A549 (cell line): ENCODE data around the gene SETD1B. TPM values are rescaled to one million over a fixed set of nuclear protein-coding genes. Genes with fewer than 3 reads are reported as not detected.

Source experiments
- ATAC-seq, 2 experiments: fragments of 200-7000 bp in 1 of 2; fragments of >200 bp in 1 of 2; cut with Nextera tagmentation in 1 of 2; cut with Tn5 transposase in 1 of 2; 3 replicates each; pipeline versions ENCODE4 v1.8.0 to v1.9.1; 2018 to 2020; ENCODE audit warnings: mild to moderate bottlenecking in 1 of 2, moderate library complexity in 1 of 2
- CTCF ChIA-PET: fragments of 300-600 bp; sonication (Branson Sonifier 250); formaldehyde crosslinking; extraction: SDS; loops from one replicate; lab custom pipeline; 2021; ENCODE audit warnings: antibody characterized with exemption, inconsistent platforms; lab: Yijun Ruan, JAX
- POLR2A ChIA-PET: fragments of 350-600 bp; formaldehyde crosslinking; extraction: SDS; loops from one replicate; lab custom pipeline; 2021; ENCODE audit warnings: antibody characterized with exemption, inconsistent platforms; lab: Yijun Ruan, JAX
- DNase-seq, 2 experiments: peaks; one replicate each; pipeline versions ENCODE4 v3.0.0 to v3.0.0-alpha.2; 2011 to 2016; ENCODE audit warnings: low read depth in 1 of 2, low spot score in 1 of 2
- FAIRE-seq: peaks from 2 replicates; lab custom pipeline; 2011; peaks lifted over from hg19 to GRCh38; lab: Jason Lieb, UNC
- H3K27ac ChIP-seq, 2 experiments: fragments of >200 bp; sonication (Bioruptor Twin); formaldehyde crosslinking; 3 replicates each; pipeline ENCODE4 v1.5.1; 2016 to 2017
- H3K4me1 ChIP-seq: fragments of >200 bp; sonication (Bioruptor Twin); formaldehyde crosslinking; 3 replicates; pipeline ENCODE4 v1.6.1; 2016
- H3K4me2 ChIP-seq: fragments of >200 bp; sonication (Bioruptor Twin); formaldehyde crosslinking; 3 replicates; pipeline ENCODE4 v1.6.1; 2016
- H3K4me3 ChIP-seq: fragments of >200 bp; sonication (Bioruptor Twin); formaldehyde crosslinking; 3 replicates; pipeline ENCODE4 v1.5.1; 2016
- H3K9me3 ChIP-seq: fragments of >200 bp; sonication (Bioruptor Twin); formaldehyde crosslinking; 3 replicates; pipeline ENCODE4 v1.6.1; 2016
- CBX8 ChIP-seq: fragments of 200-600 bp; sonication (generic); IDR thresholded peaks from 2 replicates; pipeline ENCODE4 v1.6.1; 2016
- CTCF ChIP-seq: fragments of >200 bp; sonication (Bioruptor Twin); formaldehyde crosslinking; IDR thresholded peaks from 3 replicates; pipeline ENCODE4 v1.5.1; 2016
- EP300 ChIP-seq, 2 experiments: fragments of >200 bp; sonication (Bioruptor Twin); formaldehyde crosslinking; IDR thresholded peaks; 2 replicates in 1 of 2; 3 replicates in 1 of 2; pipeline ENCODE4 v1.6.1; 2016 to 2017
- FOSL2 ChIP-seq, 2 experiments: fragments of 450-650 bp in 1 of 2; fragments of >200 bp in 1 of 2; sonication (Bioruptor Twin) in 1 of 2; formaldehyde crosslinking; IDR thresholded peaks; 2 replicates each; pipeline versions ENCODE4 v1.5.0 to v1.6.1; 2016 to 2020; ENCODE audit warnings: mild to moderate bottlenecking in 1 of 2, moderate library complexity in 1 of 2
- HMGXB4 ChIP-seq: fragments of 250-450 bp; sonication (Bioruptor Pico); IDR thresholded peaks from 2 replicates; pipeline ENCODE4 v1.5.0; 2021; ENCODE audit warnings: mild to moderate bottlenecking, moderate library complexity, borderline replicate concordance
- HOXB13 ChIP-seq: fragments of 250-450 bp; sonication (Bioruptor Pico); IDR thresholded peaks from 2 replicates; pipeline ENCODE4 v1.5.0; 2020; ENCODE audit warnings: low read depth, mild to moderate bottlenecking, moderate library complexity
- JUNB ChIP-seq: fragments of >200 bp; sonication (Bioruptor Twin); formaldehyde crosslinking; IDR thresholded peaks from 2 replicates; pipeline ENCODE4 v1.6.1; 2016
- MAZ ChIP-seq: fragments of 150-350 bp; IDR thresholded peaks from 2 replicates; pipeline ENCODE4 v1.6.1; 2014; ENCODE audit warnings: antibody characterized with exemption, low read depth, low read length, borderline replicate concordance
- PBX3 ChIP-seq: IDR thresholded peaks from 2 replicates; pipeline ENCODE4 v1.6.1; 2012
- RCOR1 ChIP-seq: fragments of 150-350 bp; IDR thresholded peaks from 2 replicates; pipeline ENCODE4 v1.6.1; 2014; ENCODE audit warnings: antibody characterized with exemption, low read length, low read depth
- REST ChIP-seq: fragments of 200-600 bp; sonication (generic); IDR thresholded peaks from 2 replicates; pipeline ENCODE4 v1.6.1; 2016; ENCODE audit warnings: antibody characterized with exemption, mild to moderate bottlenecking, moderate library complexity
- RFX5 ChIP-seq: fragments of 450-650 bp; IDR thresholded peaks from 2 replicates; pipeline ENCODE4 v1.7.1; 2014; ENCODE audit warnings: antibody characterized with exemption, mild to moderate bottlenecking, moderate library complexity
- SMC3 ChIP-seq: fragments of >200 bp; sonication (Bioruptor Twin); formaldehyde crosslinking; IDR thresholded peaks from 3 replicates; pipeline ENCODE4 v1.6.1; 2018; ENCODE audit warnings: inconsistent platforms
- ZC3H11A ChIP-seq: fragments of 450-650 bp; IDR thresholded peaks from 2 replicates; pipeline ENCODE4 v1.6.1; 2014; ENCODE audit warnings: antibody characterized with exemption, mild to moderate bottlenecking
- ZFP36 ChIP-seq: fragments of 450-650 bp; IDR thresholded peaks from 2 replicates; pipeline ENCODE4 v1.6.1; 2014; ENCODE audit warnings: borderline replicate concordance; ENCODE audit not compliant: partially characterized antibody
- WGBS: methylation state at CpG from one replicate; pipeline ENCODE4 v1.1.6; 2017; ENCODE audit errors: missing lambda C conversion rate; 5-methylcytosine and 5-hydroxymethylcytosine counted together
- polyA plus RNA-seq, 4 experiments: library from polyadenylated mRNA; depleted of rRNA in 3 of 4; stranded (reverse); fragments of >200 nt; fragmentation: RNase III in 1 of 4; extraction: RNeasy Plus Mini Kit Qiagen cat#74134 plus additional on column Dnase treatment in 1 of 4; gene quantifications; 2 replicates in 3 of 4; 3 replicates in 1 of 4; pipeline ENCODE4 v1.2.3, GENCODE V29; 2011 to 2017
- TF ChIP-seq, protein P1 (sequence below): fragments of 450-650 bp; IDR thresholded peaks from 2 replicates; pipeline ENCODE4 v1.6.1; 2014; ENCODE audit warnings: antibody characterized with exemption

SETD1B gene
- polyA plus RNA-seq, 2 of the 4 experiments (the other 2 are of a cell fraction) = 1.1 to 8.6 TPM

DNA sequence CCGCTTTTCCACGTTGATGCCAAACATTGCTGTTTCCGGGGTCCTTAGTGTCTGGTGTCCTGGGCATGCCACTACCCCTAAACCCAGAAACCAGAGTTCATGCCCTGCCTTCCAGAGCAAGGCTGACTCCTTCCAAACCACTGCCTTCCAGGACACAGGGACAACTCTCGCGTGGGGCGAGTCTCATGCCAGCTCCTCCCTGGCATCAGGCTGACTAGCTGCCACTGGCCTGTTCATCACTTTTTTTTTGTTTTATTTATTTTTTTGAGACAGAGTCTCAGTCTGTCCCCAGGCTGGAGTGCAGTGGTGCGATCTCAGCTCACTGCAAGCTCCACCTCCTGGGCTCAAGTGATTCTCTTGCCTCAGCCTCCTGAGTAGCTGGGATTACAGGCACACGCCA is 4.8 kb downstream of the SETD1B start:
- Histone ChIP-seq H3K27ac (no peak overlapping the region), H3K9me3 (no peaks in the 10 kb centered on the region), H3K4me1 (peaks cover 47% of the 10 kb centered on the region), H3K4me3 (no peak overlapping the region), H3K4me2 (no peak overlapping the region)
- no peak for ATAC-seq
- TF ChIP-seq MAZ (no peak), CBX8 (no peak), EP300 (IDR thresholded peaks at IDR 0.05) (no peak), RFX5 (no peak), ZFP36 (no peak), SMC3 (no peak), PBX3 (no peak), REST (no peak), RCOR1 (no peak), CTCF (no peak), HOXB13 (CRISPR knock-in tag) (no peak), ZC3H11A (no peak), FOSL2 (IDR thresholded peaks at IDR 0.05) (no peak), FOSL2 (CRISPR knock-in tag; IDR thresholded peaks at IDR 0.05) (no peak)
- TF ChIP-seq, protein P1, sequence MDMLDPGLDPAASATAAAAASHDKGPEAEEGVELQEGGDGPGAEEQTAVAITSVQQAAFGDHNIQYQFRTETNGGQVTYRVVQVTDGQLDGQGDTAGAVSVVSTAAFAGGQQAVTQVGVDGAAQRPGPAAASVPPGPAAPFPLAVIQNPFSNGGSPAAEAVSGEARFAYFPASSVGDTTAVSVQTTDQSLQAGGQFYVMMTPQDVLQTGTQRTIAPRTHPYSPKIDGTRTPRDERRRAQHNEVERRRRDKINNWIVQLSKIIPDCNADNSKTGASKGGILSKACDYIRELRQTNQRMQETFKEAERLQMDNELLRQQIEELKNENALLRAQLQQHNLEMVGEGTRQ = no peak
- DNase-seq = no peak
- POLR2A ChIA-PET = interaction anchor here (2.1 kb wide), 1 partner anchor 11 kb away, joined by 8 read pairs; no protein-coding TSS in a partner anchor
- no peak for FAIRE-seq
- CTCF ChIA-PET = interaction anchor here (56.0 to 72.2 kb wide), 2 partner anchors 2 to 23 kb away, joined by 2657 read pairs; partner anchors contain the start of genes RHOF and SETD1B
- 92% methylated on average over 8 of the region's 8 CpGs for WGBS

- WGBS = 94% methylated on average over 27 of the region's 27 CpGs
- POLR2A ChIA-PET = interaction anchor here (2.9 kb wide), 1 partner anchor 15 kb away, joined by 43 read pairs; the partner anchor contains the start of gene RHOF
Measured at GRCh38 chr12:121809712-121810116, 5.9 kb downstream of the SETD1B start.

More at GRCh38 chr12:121809712-121810116, 5.9 kb downstream of the SETD1B start:
- Histone ChIP-seq H3K27ac (no peak overlapping the region), H3K9me3 (no peaks in the 10 kb centered on the region), H3K4me2 (no peak overlapping the region), H3K4me3 (no peak overlapping the region), H3K4me1 (peaks cover 50% of the 10 kb centered on the region)
- CTCF ChIA-PET = interaction anchor here (1.2 to 72.2 kb wide), 5 partner anchors 1 to 127 kb away, joined by 3 to 2657 read pairs (median 39); partner anchors contain the start of genes PSMD9, RHOF and SETD1B
- ATAC-seq (no peak), DNase-seq (no peak), FAIRE-seq (no peak)
- TF ChIP-seq RCOR1 (no peak), JUNB (no peak), HMGXB4 (CRISPR knock-in tag) (no peak)
